ENCODE measurements around the gene GRHL3. TPM values are rescaled to one million over a fixed set of nuclear protein-coding genes. Genes with fewer than 3 reads are reported as not detected.
A peak's percentile ranks its signal among the peaks of the same experiment; 100 is the strongest.

Gene GRHL3
- polyA plus RNA-seq, 3 donors, result 0.03 TPM; not detected in 2

DNA sequence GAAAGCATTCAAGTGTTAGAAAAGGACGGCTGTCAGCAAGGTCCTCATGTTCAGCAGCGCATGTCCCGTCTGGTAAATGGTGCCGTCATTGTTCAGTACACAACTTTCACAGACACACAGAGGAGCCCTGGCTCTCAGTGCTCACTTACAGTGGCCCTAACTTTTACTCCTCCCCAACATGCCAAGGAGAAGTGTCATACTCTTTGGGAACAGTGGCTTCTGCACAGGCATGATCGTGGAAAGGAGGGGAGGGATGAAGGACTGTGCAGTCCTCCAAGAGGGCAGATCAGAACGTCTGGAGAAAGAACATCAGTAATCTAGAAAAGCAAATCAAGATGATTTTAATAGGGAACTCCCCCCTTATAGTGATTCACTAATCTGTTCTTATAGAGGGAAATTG is 3.8 kb upstream of the GRHL3 start:
- no peak overlapping the region for H3K27ac Mint-ChIP-seq
- no peak overlapping the region for H3K4me2 ChIP-seq (replicated peaks; ENCODE audit: extremely low read depth, low read length, poor library complexity, severe bottlenecking)
- H3K4me3 ChIP-seq (replicated peaks in 1 of 3; ENCODE audit: low read depth in 2 of 3, low read length in 3 of 3), result no peak overlapping the region
- H3K4me1 Mint-ChIP-seq, result peaks cover 15% of the 10 kb centered on the region
- H3K36me3 Mint-ChIP-seq, result peaks cover 0 to 10% of the 10 kb centered on the region in 2 donors
- no peak overlapping the region for H2AFZ ChIP-seq (ENCODE audit: insufficient read depth, low read depth, low read length, poor library complexity, severe bottlenecking)
- 100% methylated on average over 2 of the region's 6 CpGs for WGBS (ENCODE audit: insufficient coverage)
- no peak overlapping the region for H3K9ac ChIP-seq (ENCODE audit: insufficient read depth, low read length, poor library complexity, severe bottlenecking)
- H3K9me3 ChIP-seq (replicated peaks in 1 of 2; ENCODE audit: control insufficient read depth in 1 of 2, insufficient read depth in 1 of 2, low read length in 2 of 2), result peaks cover 0 to 10% of the 10 kb centered on the region in 2 donors
- peaks cover 26 to 37% (median 37%) of the 10 kb centered on the region in 3 donors for H3K27me3 Mint-ChIP-seq (ENCODE audit: low read depth in 3 of 3)
- peaks cover 27 to 31% of the 10 kb centered on the region in 2 donors for H3K27me3 ChIP-seq (ENCODE audit: control insufficient read depth in 2 of 2, insufficient read depth in 2 of 2, low read length in 2 of 2)
- H3K79me2 ChIP-seq (ENCODE audit: insufficient read depth, low read length), result no peaks in the 10 kb centered on the region
- TF ChIP-seq, protein P1, sequence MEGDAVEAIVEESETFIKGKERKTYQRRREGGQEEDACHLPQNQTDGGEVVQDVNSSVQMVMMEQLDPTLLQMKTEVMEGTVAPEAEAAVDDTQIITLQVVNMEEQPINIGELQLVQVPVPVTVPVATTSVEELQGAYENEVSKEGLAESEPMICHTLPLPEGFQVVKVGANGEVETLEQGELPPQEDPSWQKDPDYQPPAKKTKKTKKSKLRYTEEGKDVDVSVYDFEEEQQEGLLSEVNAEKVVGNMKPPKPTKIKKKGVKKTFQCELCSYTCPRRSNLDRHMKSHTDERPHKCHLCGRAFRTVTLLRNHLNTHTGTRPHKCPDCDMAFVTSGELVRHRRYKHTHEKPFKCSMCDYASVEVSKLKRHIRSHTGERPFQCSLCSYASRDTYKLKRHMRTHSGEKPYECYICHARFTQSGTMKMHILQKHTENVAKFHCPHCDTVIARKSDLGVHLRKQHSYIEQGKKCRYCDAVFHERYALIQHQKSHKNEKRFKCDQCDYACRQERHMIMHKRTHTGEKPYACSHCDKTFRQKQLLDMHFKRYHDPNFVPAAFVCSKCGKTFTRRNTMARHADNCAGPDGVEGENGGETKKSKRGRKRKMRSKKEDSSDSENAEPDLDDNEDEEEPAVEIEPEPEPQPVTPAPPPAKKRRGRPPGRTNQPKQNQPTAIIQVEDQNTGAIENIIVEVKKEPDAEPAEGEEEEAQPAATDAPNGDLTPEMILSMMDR (IDR thresholded peaks at IDR 0.05), result no peak
- H3K36me3 ChIP-seq (replicated peaks in 1 of 2; ENCODE audit: control insufficient read depth in 1 of 2, insufficient read depth in 2 of 2, low read length in 2 of 2), result no peaks in the 10 kb centered on the region
- no peak overlapping the region for H3K4me3 Mint-ChIP-seq
- H4K20me1 ChIP-seq (ENCODE audit: insufficient read depth, low read length), result no peaks in the 10 kb centered on the region
- H3K9me3 Mint-ChIP-seq, result peaks cover 0 to 10% (median 4%) of the 10 kb centered on the region in 7 donors
- intact Hi-C loops (cut with micrococcal nuclease), result no loop called here
- DNase-seq, result no peak
- H3K27ac ChIP-seq (ENCODE audit: low read depth in 1 of 2, low read length in 2 of 2), result no peak overlapping the region
- peaks cover 0 to 10% of the 10 kb centered on the region in 2 donors for H3K4me1 ChIP-seq (ENCODE audit: control insufficient read depth in 1 of 2, insufficient read depth in 2 of 2, low read length in 2 of 2)

DNA sequence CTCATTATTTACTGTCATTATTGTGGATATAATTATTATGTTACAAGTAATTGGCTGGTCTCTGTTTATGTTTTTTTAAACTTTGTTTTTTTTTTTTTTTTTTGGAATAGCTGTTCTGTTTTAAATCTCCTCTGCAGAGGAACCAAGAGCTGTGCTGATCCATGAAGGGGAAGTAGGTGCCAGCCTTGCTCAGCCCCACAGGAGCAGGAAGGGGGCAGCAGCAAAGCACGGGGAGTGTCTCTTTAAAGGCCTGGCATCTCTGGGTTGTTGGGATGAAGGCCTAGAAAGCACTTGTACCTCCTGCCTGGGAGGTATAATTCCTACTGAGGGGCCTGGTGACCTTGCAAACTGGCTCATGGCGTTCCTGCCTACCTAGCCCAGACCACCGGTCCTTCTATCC is 2.5 kb upstream of the GRHL3 start:
- Histone ChIP-seq H2AFZ (ENCODE audit: insufficient read depth, low read depth, low read length, poor library complexity, severe bottlenecking) (no peak overlapping the region), H3K4me3 (replicated peaks in 1 of 3; ENCODE audit: low read depth in 2 of 3, low read length in 3 of 3) (no peak overlapping the region), H3K27me3 (ENCODE audit: control insufficient read depth in 2 of 2, insufficient read depth in 2 of 2, low read length in 2 of 2) (peaks cover 38 to 43% of the 10 kb centered on the region in 2 donors), H3K4me1 (ENCODE audit: control insufficient read depth in 1 of 2, insufficient read depth in 2 of 2, low read length in 2 of 2) (peaks cover 7 to 18% of the 10 kb centered on the region in 2 donors), H3K9ac (ENCODE audit: insufficient read depth, low read length, poor library complexity, severe bottlenecking) (no peak overlapping the region), H3K4me2 (replicated peaks; ENCODE audit: extremely low read depth, low read length, poor library complexity, severe bottlenecking) (no peak overlapping the region), H3K79me2 (ENCODE audit: insufficient read depth, low read length) (no peaks in the 10 kb centered on the region), H3K9me3 (replicated peaks in 1 of 2; ENCODE audit: control insufficient read depth in 1 of 2, insufficient read depth in 1 of 2, low read length in 2 of 2) (peaks cover 0 to 10% of the 10 kb centered on the region in 2 donors), H3K27ac (ENCODE audit: low read depth in 1 of 2, low read length in 2 of 2) (no peak overlapping the region), H3K36me3 (replicated peaks in 1 of 2; ENCODE audit: control insufficient read depth in 1 of 2, insufficient read depth in 2 of 2, low read length in 2 of 2) (no peaks in the 10 kb centered on the region), H4K20me1 (ENCODE audit: insufficient read depth, low read length) (no peaks in the 10 kb centered on the region)
- peak in 1 of 3 donors; percentile 12 for DNase-seq
- WGBS (ENCODE audit: insufficient coverage), result 0% methylated on average over 1 of the region's 3 CpGs
- peaks cover 4 to 18% of the 10 kb centered on the region in 2 donors for H3K36me3 Mint-ChIP-seq
- H3K27me3 Mint-ChIP-seq (ENCODE audit: low read depth in 3 of 3), result peaks cover 39 to 49% (median 48%) of the 10 kb centered on the region in 3 donors
- H3K4me3 Mint-ChIP-seq, result no peak overlapping the region
- H3K4me1 Mint-ChIP-seq, result peaks cover 23% of the 10 kb centered on the region
- intact Hi-C loops (cut with micrococcal nuclease), result no loop called here
- TF ChIP-seq, protein P1 (IDR thresholded peaks at IDR 0.05), result no peak
- H3K27ac Mint-ChIP-seq, result peak overlapping the region in 1 of 7 donors; percentile 61
- peaks cover 0 to 12% (median 4%) of the 10 kb centered on the region in 7 donors for H3K9me3 Mint-ChIP-seq
